Astrocyte (in vitro differentiated cells and primary cell): ENCODE measurements around the gene FLRT2. TPM values are rescaled to one million over a fixed set of nuclear protein-coding genes. Genes with fewer than 3 reads are reported as not detected.

Experiments used
- DNase-seq: peaks from one replicate; pipeline ENCODE4 v3.0.0-alpha.2; 2010; ENCODE audit warnings: low read depth
- FAIRE-seq: peaks from 2 replicates; lab custom pipeline; 2011; peaks lifted over from hg19 to GRCh38; lab: Jason Lieb, UNC
- H2AFZ ChIP-seq: 2 replicates; pipeline ENCODE4 v1.6.0; 2012; ENCODE audit warnings: low read depth, low read length, inconsistent platforms
- H3K27ac ChIP-seq: 2 replicates; pipeline ENCODE4 v1.5.1; 2011; ENCODE audit warnings: low read depth, low read length, inconsistent platforms
- H3K27me3 ChIP-seq: 2 replicates; pipeline ENCODE4 v1.6.0; 2011; ENCODE audit warnings: low read length, inconsistent platforms; ENCODE audit not compliant: insufficient read depth
- H3K36me3 ChIP-seq: 2 replicates; pipeline ENCODE4 v1.5.1; 2011; ENCODE audit warnings: low read length, inconsistent platforms; ENCODE audit not compliant: insufficient read depth
- H3K4me1 ChIP-seq: 2 replicates; pipeline ENCODE4 v1.5.1; 2011; ENCODE audit warnings: low read length, inconsistent platforms; ENCODE audit not compliant: insufficient read depth
- H3K4me2 ChIP-seq: 2 replicates; pipeline ENCODE4 v1.6.0; 2012; ENCODE audit warnings: low read length, inconsistent platforms
- H3K4me3 ChIP-seq: 2 replicates; pipeline ENCODE4 v1.5.1; 2011; ENCODE audit warnings: low read depth, mild to moderate bottlenecking, low read length, inconsistent platforms; ENCODE audit not compliant: insufficient read depth
- H3K79me2 ChIP-seq: 2 replicates; pipeline ENCODE4 v1.6.0; 2012; ENCODE audit warnings: mild to moderate bottlenecking, low read length, inconsistent platforms; ENCODE audit not compliant: insufficient read depth
- H3K9ac ChIP-seq: 2 replicates; pipeline ENCODE4 v1.6.0; 2012; ENCODE audit warnings: mild to moderate bottlenecking, low read length, inconsistent platforms
- H3K9me3 ChIP-seq: 2 replicates; pipeline ENCODE4 v1.5.1; 2012; ENCODE audit warnings: low read depth, mild to moderate bottlenecking, low read length, inconsistent platforms; ENCODE audit not compliant: insufficient read depth
- H4K20me1 ChIP-seq: 2 replicates; pipeline ENCODE4 v1.6.0; 2012; ENCODE audit warnings: low read length, inconsistent platforms; ENCODE audit not compliant: insufficient read depth
- H3K27ac Mint-ChIP-seq: one replicate; pipeline ENCODE4 v1.8.0; 2021; ENCODE audit warnings: mild to moderate bottlenecking, mixed read lengths; ENCODE audit not compliant: unreplicated experiment
- H3K27me3 Mint-ChIP-seq: one replicate; pipeline ENCODE4 v1.8.0; 2021; ENCODE audit warnings: low read depth, mixed read lengths; ENCODE audit not compliant: unreplicated experiment
- H3K36me3 Mint-ChIP-seq: one replicate; pipeline ENCODE4 v1.8.0; 2021; ENCODE audit warnings: low read depth, mixed read lengths; ENCODE audit not compliant: unreplicated experiment
- H3K4me1 Mint-ChIP-seq: one replicate; pipeline ENCODE4 v1.8.0; 2021; ENCODE audit warnings: low read depth, mixed read lengths; ENCODE audit not compliant: unreplicated experiment
- H3K4me3 Mint-ChIP-seq: one replicate; pipeline ENCODE4 v1.8.0; 2021; ENCODE audit warnings: mild to moderate bottlenecking, moderate library complexity, mixed read lengths; ENCODE audit not compliant: unreplicated experiment
- H3K9me3 Mint-ChIP-seq: one replicate; pipeline ENCODE4 v1.8.0; 2021; ENCODE audit warnings: mild to moderate bottlenecking, mixed read lengths; ENCODE audit not compliant: unreplicated experiment
- EZH2 ChIP-seq: IDR thresholded peaks from 2 replicates; pipeline ENCODE4 v1.6.1; 2012; ENCODE audit warnings: mild to moderate bottlenecking, low read length, inconsistent platforms; ENCODE audit not compliant: insufficient read depth
- total RNA-seq: library from RNA; stranded (reverse); gene quantifications from 2 replicates; pipeline ENCODE4 v1.2.1, GENCODE V29; 2021
- TF ChIP-seq, protein P1 (sequence below): IDR thresholded peaks from 2 replicates; pipeline ENCODE4 v1.5.1; 2011; ENCODE audit warnings: low read depth, mild to moderate bottlenecking, inconsistent platforms, low read length, moderate library complexity; ENCODE audit not compliant: insufficient read depth

The FLRT2 gene
- total RNA-seq, 1 donor from 2014 or later = 227 TPM

DNA sequence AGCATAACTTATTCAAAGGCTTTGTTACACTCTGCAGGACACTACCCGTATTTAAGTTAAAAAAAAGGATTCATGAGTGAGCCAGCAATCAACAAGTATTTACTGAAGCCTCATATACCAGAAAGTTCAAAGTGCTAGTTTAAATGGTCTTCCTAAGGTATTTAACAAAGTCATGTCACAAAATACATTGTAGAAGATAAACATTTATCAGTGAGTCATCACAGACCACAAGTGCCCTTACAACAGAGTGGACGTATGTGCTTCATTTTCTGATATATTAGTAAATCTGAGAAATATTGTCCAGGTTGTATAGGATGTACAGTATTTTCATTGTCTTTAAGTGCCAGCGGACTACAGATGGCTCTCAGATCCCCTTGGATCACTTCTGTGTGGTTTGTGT, 24.2 kb downstream of the FLRT2 start:
- Histone ChIP-seq H3K36me3 (no peaks in the 10 kb centered on the region), H3K9ac (no peak overlapping the region), H2AFZ (no peak overlapping the region), H3K27ac (no peak overlapping the region), H3K4me3 (no peak overlapping the region), H3K27me3 (no peaks in the 10 kb centered on the region), H3K9me3 (no peaks in the 10 kb centered on the region), H3K79me2 (no peaks in the 10 kb centered on the region), H4K20me1 (no peaks in the 10 kb centered on the region), H3K4me2 (no peak overlapping the region), H3K4me1 (no peaks in the 10 kb centered on the region)
- Mint-ChIP-seq H3K4me1 (peaks cover 14% of the 10 kb centered on the region), H3K27ac (no peak overlapping the region), H3K36me3 (peaks cover 28% of the 10 kb centered on the region), H3K4me3 (no peak overlapping the region), H3K9me3 (no peaks in the 10 kb centered on the region), H3K27me3 (no peaks in the 10 kb centered on the region)
- no peak for TF ChIP-seq EZH2
- TF ChIP-seq, protein P1, sequence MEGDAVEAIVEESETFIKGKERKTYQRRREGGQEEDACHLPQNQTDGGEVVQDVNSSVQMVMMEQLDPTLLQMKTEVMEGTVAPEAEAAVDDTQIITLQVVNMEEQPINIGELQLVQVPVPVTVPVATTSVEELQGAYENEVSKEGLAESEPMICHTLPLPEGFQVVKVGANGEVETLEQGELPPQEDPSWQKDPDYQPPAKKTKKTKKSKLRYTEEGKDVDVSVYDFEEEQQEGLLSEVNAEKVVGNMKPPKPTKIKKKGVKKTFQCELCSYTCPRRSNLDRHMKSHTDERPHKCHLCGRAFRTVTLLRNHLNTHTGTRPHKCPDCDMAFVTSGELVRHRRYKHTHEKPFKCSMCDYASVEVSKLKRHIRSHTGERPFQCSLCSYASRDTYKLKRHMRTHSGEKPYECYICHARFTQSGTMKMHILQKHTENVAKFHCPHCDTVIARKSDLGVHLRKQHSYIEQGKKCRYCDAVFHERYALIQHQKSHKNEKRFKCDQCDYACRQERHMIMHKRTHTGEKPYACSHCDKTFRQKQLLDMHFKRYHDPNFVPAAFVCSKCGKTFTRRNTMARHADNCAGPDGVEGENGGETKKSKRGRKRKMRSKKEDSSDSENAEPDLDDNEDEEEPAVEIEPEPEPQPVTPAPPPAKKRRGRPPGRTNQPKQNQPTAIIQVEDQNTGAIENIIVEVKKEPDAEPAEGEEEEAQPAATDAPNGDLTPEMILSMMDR = no peak
- no peak for DNase-seq
- FAIRE-seq = no peak

DNA sequence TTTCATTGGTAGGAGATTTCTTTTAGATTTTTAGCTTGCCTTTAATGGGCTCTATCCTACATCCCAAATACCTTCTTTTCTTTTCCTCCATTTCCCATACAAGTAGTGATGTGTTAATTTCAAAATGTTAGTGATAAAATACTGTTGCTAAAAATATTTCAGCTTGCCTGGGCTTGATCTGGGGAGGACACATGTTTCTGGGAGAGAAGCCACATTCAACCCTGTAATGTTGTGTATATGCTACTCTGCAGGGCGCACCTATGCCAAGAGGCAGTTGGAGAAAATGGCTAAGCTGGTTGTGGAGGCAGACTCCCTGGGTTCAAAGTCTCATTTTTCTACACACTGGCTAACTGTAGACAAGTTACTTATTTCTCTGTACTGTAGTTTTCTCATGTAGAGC, 26.3 kb downstream of the FLRT2 start:
- no peak overlapping the region for H3K4me2 ChIP-seq
- no peaks in the 10 kb centered on the region for H3K79me2 ChIP-seq
- H3K4me3 Mint-ChIP-seq = no peak overlapping the region
- H3K27ac ChIP-seq = no peak overlapping the region
- no peak for TF ChIP-seq EZH2
- FAIRE-seq (no peak), DNase-seq (no peak)
- no peak overlapping the region for H3K9ac ChIP-seq
- no peak overlapping the region for H3K4me3 ChIP-seq
- no peaks in the 10 kb centered on the region for H4K20me1 ChIP-seq
- no peaks in the 10 kb centered on the region for H3K4me1 ChIP-seq
- H2AFZ ChIP-seq = no peak overlapping the region
- H3K4me1 Mint-ChIP-seq = peaks cover 14% of the 10 kb centered on the region
- no peaks in the 10 kb centered on the region for H3K9me3 ChIP-seq
- no peaks in the 10 kb centered on the region for H3K27me3 Mint-ChIP-seq
- H3K27ac Mint-ChIP-seq = peak overlapping the region; percentile 44
- H3K9me3 Mint-ChIP-seq = no peaks in the 10 kb centered on the region
- H3K36me3 Mint-ChIP-seq = peaks cover 20% of the 10 kb centered on the region
- no peaks in the 10 kb centered on the region for H3K36me3 ChIP-seq
- H3K27me3 ChIP-seq = no peaks in the 10 kb centered on the region

DNA sequence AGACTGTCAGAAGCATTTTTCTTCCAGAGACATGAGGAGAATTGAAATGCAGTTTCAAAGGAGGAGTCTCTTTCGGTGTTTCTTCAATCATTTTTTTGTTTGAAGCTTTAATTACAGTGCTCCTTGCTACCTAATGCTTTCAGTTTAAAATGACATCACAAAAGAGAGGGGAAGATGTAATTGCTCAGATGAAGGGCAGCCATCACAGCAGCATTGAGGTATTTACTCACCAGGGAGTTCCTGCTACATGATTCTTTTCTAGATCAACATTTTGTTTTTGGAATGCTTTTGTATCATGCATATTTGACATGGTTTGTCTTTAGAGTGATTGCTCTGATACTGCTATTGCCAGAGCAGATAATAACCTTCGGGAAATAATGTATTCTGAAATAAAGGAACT, 28.6 kb downstream of the FLRT2 start:
- Histone ChIP-seq H3K27ac (no peak overlapping the region), H3K36me3 (no peaks in the 10 kb centered on the region), H3K4me1 (no peaks in the 10 kb centered on the region), H3K27me3 (no peaks in the 10 kb centered on the region), H2AFZ (no peak overlapping the region), H3K4me3 (no peak overlapping the region), H3K9ac (no peak overlapping the region), H4K20me1 (no peaks in the 10 kb centered on the region), H3K79me2 (no peaks in the 10 kb centered on the region), H3K9me3 (no peaks in the 10 kb centered on the region), H3K4me2 (no peak overlapping the region)
- TF ChIP-seq, protein P1 = no peak
- TF ChIP-seq EZH2 = no peak
- Mint-ChIP-seq H3K27me3 (no peaks in the 10 kb centered on the region), H3K4me3 (no peak overlapping the region), H3K4me1 (peaks cover 15% of the 10 kb centered on the region), H3K27ac (no peak overlapping the region), H3K9me3 (no peaks in the 10 kb centered on the region), H3K36me3 (peaks cover 22% of the 10 kb centered on the region)
- DNase-seq (no peak), FAIRE-seq (no peak)
